Activated CD4-positive, alpha-beta T cell treated with anti-CD3 and anti-CD28 coated beads, Interleukin-2, amount 50 U/mL, for 16 hours (primary cell): ENCODE results near the gene RRBP1.

Source experiments
- DNase-seq: peaks from one replicate; pipeline ENCODE4 v3.0.0-alpha.2; 2020

RRBP1 gene

GRCh38 chr20:17619351-17620093 is 62.5 kb downstream of the RRBP1 start:
- no peak for DNase-seq

- DNase-seq = no peak
Measured at GRCh38 chr20:17618673-17619013, 63.4 kb downstream of the RRBP1 start.

- no peak for DNase-seq
Measured at GRCh38 chr20:17617868-17618672, 64.0 kb downstream of the RRBP1 start.

GRCh38 chr20:17617212-17617867 is 64.7 kb downstream of the RRBP1 start:
- DNase-seq = peak; percentile 37

GRCh38 chr20:17616480-17617211 is 65.4 kb downstream of the RRBP1 start:
- DNase-seq = no peak

- no peak for DNase-seq
Measured at GRCh38 chr20:17615645-17616479, 66.2 kb downstream of the RRBP1 start.

- DNase-seq = no peak
Measured at GRCh38 chr20:17614812-17615644, 67.0 kb downstream of the RRBP1 start.

- no peak for DNase-seq
Measured at GRCh38 chr20:17614176-17614811, 67.7 kb downstream of the RRBP1 start.

- no peak for DNase-seq
Measured at GRCh38 chr20:17613328-17614175, 68.5 kb downstream of the RRBP1 start.

GRCh38 chr20:17612992-17613327 is 69.1 kb downstream of the RRBP1 start:
- DNase-seq = no peak

GRCh38 chr20:17612287-17612991 is 69.6 kb downstream of the RRBP1 start:
- peak; percentile 11 for DNase-seq

- no peak for DNase-seq
Measured at GRCh38 chr20:17611540-17612286, 70.3 kb downstream of the RRBP1 start.

GRCh38 chr20:17611290-17611539 is 70.8 kb downstream of the RRBP1 start:
- DNase-seq = peak; percentile 24

GRCh38 chr20:17610566-17611289 is 71.3 kb downstream of the RRBP1 start:
- peak; percentile 53 for DNase-seq

GRCh38 chr20:17609811-17610377 is 72.1 kb downstream of the RRBP1 start:
- no peak for DNase-seq

- DNase-seq = no peak
Measured at GRCh38 chr20:17608701-17609497, 73.1 kb downstream of the RRBP1 start.

GRCh38 chr20:17606001-17606400 is 76.0 kb downstream of the RRBP1 start:
- DNase-seq = no peak
